H4 (cell line): ENCODE results near the gene MICA. TPM values are rescaled to one million over a fixed set of nuclear protein-coding genes. Genes with fewer than 3 reads are reported as not detected.
"Not testable (repeated sequence)": the region's sequence is repeated elsewhere in the genome, so short reads cannot be mapped to it uniquely, and the experiment has no call there.

Source experiments
- DNase-seq: peaks from one replicate; pipeline ENCODE4 v3.0.0-alpha.2; 2015; ENCODE audit warnings: low spot score
- total RNA-seq: library from RNA; depleted of rRNA; stranded (reverse); fragments of >200 nt; shearing (Covaris generic); gene quantifications from 2 replicates; pipeline ENCODE4 v1.2.3, GENCODE V29; 2014

The MICA gene
- total RNA-seq, 1 experiment from 2014 or later: 65.8 TPM

DNA sequence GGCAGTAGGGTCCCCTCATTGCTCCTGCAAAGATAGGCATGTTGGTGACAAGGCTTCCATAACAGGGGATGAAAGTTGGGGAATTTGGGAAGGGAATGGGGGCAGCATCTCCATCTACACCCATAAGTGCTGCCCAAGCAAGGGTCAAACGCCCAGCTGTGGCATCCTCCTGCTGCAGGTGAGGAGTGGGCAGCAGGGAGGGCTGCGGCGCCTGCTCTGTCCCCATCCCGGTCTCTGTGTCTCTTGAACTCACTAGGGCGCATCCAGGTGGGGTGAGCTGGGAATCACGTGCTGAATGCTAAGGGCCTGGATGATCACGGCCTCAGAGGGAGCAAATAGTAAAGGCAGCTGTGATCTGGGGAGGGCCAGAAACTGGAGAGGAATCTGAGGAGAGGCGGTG is 9.1 kb downstream of the MICA start:
- DNase-seq: no peak

DNA sequence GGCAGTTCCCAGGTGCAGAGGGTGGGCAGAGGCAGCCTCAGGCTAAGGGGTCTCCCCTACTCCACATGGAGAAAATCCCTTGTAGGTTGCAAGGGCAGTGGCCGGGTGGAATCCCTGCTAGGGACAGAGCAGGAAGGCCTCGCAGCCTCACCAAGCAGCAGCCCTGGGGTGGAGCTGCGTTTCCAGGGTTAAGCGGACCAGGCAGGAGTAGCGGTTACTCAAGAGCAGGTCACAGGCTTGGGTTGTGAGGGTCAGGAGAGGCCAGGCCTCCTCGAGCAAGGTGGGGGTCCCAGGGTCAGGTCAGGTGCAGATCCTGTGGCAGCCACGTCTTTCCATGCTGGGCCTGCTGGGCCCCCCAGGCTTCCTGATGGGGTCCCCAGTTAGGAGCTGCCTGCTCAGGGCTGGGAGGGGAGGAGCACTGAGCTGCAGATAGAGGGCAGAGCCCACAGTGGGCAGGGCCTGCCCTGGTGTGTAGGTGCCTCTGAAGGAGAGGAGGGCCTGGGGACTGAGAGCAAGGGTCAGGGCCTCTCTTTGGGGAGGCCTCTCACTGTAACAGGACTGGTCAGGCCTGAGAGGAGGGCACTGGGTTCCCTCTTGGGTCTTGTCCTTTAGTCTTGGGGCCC is 10.9 kb downstream of the MICA start:
- not testable (repeated sequence) for DNase-seq

DNA sequence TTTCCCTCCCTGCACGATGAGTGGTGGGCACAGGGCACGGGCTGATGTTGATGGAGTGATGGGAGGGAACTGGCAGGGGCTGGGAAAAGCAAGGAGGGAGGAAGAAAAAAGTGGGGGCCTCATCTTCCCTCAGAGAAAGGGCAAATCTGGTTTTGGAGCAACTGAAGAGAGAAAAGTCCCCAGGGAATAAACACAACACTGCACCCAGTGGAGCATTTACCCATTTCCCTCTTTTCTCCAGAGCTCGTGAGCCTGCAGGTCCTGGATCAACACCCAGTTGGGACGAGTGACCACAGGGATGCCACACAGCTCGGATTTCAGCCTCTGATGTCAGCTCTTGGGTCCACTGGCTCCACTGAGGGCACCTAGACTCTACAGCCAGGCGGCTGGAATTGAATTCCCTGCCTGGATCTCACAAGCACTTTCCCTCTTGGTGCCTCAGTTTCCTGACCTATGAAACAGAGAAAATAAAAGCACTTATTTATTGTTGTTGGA is 11.4 kb downstream of the MICA start:
- DNase-seq: no peak

DNA sequence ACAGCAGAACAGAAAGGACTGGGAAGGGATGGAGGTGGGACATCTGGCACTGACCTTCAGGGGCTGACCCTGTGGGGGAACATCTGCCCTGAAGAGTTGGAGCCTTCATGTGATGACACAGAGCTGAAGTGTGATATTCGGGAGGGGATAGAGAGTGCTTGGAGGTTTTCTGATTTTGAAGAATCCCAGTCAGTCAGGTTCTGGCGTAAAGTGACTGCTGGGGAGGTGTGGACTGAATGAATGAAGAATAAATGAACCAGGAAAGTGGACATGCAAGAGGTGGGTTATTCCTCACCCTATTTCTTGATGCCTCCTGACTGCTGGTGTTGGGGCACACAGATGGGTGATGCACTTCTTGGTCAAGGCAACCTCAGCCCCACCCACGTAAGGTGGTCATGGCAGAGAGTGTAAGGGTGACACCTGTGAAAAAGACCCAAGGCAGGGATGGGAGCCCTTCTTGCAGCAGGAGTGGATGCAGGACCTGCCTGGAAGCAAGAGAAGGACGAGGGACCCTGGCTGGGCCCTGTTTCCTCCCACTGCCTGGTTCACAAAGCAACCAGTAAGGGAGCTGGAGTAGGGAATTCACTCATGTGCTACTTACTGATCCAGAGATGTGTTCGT is 13.1 kb downstream of the MICA start:
- no peak for DNase-seq

DNA sequence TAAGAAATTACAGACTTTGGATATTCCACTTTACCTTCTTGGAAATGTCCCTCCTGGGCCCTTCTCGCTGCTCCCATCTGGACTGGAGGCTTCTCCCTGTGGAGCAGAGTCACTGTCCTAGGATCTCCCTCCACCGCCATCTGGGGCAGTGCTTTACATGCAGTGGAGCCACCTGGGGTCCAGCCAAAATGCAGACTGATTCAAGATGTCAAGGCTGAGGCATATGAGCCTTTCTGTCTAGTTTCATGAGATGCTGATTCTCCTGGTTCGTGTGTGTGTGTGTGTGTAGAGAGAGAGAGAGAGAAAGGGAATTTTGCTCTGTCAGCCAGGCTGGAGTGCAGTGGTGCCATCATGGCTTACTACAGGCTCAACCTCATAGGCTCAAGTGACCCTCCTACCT is 14.9 kb downstream of the MICA start:
- DNase-seq: no peak

DNA sequence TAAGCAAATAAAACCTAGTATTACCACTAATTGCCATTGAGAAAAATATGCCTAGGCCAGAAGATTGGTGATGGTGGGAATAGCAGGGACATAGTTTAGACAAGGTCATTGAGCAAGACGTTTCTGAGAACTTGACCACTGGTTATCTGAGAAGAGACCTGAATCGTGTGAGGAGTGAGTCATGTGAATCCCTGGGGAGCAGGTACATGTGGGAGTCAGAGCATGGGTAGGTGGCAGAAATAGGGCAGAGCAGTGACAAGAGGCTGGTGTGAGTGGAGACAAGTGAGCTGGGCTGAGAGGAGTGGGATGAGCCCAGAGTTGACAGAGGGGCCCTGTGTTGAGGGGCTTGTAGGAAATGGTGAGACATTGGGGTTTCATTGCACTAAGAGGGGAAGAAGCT is 16.4 kb downstream of the MICA start:
- DNase-seq: no peak

DNA sequence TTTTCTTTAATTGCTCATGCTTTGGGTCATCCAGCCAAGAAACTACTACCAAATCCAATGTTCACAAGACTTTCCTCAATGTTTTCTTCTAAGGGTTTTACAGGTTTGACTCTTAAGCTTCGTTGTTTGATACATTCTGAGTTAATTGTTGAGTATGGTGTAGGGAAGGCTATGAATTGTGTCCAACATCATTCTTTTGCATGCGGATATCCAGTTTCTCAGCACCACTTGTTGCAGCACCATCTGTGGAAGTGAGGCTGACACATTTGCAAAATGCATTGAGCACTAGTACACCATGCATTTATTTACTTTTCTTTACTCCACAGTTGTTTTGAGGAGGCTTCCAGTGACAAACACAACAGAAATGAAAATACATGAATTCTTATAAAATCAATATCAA is 17.2 kb downstream of the MICA start:
- no peak for DNase-seq

DNA sequence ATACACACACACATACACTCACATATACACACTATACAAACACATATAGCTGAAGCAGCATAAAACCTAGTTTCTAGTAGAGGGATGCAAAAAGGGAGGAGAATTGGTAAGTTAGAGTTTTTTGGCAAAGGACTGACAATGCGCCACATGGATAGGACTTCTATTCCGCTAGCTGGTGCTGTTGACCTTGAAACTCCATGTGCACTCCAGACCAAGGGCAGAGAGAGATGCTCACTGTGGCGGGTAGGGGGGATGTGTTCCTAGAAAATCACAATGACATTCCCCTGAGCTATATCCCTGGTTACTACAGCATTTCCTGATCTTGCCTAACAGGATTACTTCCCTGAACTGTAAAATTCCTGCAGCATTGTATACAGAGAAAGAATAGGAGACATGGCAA is 19.2 kb downstream of the MICA start:
- no peak for DNase-seq

DNA sequence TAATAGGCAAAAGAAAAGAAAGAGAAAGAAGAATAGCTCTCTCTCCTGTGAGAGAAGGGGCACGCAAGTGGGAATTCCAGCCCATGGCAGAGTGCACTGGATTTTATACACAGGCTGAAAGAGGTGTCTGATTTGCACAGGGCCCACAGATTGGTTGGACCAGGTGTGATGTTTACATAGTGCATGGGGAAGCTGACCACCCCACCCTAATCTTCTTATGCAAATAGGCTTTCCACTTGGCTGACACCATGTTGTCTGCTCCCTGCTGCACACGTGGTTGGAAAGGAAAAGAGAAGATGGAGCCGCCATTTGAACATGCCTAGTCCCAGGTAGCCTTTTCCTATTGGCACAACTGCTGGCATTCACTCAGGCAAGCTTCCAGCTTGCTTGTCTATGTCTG is 20.2 kb downstream of the MICA start:
- DNase-seq: no peak

DNA sequence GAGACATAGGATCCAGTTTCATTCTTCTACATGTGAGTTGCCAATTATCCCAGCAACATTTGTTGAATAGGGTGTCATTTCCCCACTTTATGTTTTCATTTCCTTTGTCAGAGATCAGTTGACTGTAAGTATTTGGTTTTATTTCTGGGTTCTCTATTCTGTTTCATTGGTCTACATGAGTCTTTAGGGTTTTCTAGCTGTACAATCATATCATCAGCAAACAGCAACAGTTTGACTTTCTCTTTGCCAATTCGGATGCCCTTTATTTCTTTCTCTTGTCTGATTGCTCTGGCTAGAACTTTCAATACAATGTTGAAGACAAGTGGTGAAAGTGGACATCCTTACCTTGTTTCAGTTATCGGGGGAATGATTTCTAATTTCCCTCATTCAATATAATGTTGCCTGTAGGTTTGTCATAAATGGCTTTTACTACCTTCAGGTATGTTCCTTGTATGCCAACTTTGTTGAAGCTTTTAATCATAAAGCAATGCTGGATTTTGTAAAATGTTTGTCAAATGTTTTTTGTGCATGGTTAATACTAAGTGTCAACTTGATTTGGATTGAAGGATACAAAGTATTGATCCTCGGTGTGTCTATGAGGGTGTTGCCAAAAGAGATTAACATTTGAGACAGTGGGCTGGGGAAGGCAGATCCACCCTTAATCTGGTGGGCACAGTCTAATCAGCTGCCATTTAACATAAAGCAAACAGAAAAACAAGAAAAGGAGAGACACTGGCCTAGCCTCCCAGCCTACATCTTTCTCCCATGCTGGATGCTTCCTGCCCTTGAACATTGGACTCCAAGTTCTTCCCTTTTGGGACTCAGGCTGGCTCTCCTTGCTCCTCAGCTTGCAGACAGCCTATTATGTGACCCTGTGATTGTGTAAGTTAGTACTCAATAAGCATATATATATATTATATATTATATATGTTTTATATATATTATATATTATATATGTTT is 23.3 kb downstream of the MICA start:
- no peak for DNase-seq

DNA sequence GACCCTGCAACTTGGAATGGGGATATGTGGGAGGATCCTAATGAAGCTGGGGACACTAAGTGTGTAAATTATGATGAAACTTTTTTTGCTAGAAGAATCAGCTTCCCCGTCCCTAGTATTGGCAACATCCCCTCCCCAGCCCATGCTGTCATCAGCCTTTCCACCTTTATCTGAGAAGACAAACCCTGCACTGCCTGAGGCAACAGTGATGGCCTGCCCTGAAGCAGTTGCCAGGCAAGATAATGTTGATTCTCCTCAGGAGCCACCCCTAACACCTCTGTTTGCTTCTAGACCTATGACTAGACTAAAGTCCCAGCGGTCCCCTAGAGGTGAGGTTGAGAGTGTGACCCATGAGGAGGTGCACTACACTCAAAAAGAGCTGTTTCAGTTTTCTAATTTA is 27.1 kb downstream of the MICA start:
- DNase-seq: no peak

DNA sequence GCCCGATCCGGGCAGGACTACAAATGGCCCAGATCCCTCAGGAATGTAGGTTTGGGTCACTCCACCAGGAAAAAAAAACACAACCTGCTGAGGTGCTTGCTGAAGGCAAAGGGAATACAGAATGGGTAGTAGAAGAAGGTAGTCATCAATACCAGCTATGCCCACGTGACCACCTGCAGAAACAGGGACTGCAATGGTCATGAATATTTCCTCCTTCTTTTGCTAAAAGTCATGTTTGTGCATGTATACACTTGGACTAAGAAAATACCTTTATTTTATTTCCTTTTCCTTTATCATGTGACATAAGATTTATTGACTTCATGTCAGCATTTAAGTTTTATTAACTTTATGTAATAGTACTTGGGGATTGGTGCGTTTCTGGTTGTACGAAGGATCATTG is 31.7 kb downstream of the MICA start:
- DNase-seq: not testable (repeated sequence)

DNA sequence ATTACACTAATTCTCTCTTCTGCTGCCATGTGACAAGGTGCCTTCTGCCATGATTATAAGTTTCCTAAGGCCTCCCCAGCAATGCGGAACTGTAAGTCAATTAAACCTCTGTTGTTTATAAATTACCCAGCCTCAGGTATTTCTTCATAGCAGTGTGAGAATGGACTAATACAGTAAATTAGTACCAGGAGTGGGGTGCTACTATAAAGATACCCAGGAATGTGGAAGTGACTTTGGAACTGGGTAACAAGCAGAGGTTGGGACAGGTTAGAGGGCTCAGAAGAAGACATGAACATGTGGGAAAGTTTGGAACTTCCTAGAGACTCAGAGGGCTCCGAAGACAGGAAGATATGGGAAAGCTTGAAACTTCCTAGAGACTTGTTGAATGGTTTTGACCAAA is 34.8 kb downstream of the MICA start:
- no peak for DNase-seq

DNA sequence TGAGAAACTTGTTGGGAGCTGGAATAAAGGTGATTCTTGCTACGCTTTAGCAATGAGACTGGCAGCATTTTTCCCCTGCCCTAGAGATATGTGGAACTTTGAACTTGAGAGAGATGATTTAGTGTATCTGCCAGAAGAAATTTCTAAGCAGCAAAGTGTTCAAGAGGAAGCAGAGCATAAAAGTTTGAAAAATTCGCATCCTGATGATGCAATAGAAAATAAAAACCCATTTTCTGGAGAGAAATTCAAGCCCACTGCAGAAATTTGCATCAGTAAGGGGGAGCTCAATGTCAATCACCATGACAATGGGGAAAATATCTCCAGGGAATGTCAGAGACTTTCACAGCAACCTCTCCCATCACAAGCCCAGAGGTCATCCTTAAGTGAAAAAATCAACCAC is 35.3 kb downstream of the MICA start:
- DNase-seq: no peak

DNA sequence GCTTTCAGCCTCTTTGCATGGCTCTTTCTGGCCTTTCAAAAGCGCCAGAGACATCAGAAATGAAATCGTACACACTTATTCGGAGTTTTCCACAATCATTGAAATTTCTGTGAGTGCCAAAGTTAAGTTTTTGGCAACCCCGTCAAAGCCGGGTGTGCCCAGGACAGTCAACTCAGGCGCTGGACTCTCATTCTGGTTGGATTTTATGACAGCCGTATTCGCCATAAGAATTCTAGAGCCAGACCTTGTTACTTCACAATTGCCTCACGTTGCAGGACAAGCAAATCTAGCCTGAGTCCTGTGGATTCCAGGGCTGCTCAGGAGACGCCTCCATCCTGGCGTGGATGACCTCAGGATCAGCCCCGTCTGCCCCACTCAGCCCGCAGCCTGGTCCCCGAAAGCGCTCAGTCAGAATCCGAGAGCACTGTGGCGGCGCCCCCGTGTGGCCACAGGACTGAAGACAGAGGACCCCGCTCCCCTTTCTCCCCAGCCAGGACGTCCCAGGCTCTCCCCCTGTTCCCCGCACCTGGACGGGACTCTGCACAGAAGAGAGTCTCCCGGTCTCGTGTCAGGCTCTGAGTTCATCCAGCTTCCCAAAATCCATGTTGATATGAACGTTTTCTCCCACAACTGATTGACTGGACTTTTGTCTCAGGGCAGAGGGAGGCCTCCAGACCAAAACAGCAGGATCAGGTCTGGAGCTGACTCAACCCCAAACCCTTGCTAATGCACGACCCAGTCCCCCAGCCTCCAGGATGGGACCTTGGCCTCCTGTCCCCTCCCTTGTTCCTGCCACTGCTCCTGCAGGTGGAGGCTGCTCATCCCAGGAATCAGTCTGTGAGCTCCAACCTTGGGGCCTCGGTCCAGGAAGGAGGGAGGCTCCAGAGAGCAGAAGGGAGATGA is 38.2 kb downstream of the MICA start:
- peak; percentile 46 for DNase-seq

DNA sequence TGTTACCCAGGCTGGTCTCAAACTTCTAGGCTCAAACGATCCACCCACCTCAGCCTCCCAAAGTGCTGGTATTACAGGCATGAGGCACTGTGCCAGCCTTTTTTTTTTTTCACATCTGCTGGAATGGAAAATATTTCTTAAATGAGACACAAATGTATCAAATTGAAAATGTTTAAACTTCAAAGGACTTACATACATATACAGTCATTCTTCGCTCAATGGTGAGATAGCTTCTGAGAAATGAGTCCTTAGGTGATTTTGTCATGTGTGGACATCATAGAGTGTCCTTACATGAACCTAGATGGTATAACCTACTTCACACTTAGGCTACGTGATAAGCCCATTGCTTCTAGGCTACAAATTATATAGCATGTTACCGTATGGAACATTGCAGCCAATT is 43.1 kb downstream of the MICA start:
- DNase-seq: no peak

DNA sequence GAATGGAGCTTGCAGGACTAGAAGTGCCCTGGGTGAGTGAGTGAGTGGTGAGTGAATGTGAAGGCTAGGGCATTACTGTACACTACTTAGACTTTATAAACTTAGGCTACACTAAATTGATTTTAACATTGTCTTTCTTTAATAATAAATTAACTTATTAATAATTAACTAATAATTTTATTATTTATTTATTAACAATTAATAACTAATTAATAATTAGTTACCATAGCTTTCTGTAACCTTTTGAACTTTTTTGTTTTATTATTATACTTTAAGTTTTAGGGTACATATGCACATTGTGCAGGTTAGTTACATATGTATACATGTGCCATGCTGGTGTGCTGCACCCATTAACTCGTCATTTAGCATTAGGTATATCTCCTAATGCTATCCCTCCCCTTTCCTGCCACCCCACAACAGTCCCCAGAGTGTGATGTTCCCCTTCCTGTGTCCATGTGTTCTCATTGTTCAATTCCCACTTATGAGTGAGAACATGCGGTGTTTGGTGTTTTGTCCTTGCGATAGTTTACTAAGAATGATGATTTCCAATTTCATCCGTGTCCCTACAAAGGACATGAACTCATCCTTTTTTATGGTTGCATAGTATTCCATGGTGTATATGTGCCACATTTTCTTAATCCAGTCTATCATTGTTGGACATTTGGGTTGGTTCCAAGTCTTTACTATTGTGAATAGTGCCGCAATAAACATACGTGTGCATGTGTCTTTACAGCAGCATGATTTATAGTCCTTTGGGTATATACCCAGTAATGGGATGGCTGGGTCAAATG is 43.8 kb downstream of the MICA start:
- not testable (repeated sequence) for DNase-seq

DNA sequence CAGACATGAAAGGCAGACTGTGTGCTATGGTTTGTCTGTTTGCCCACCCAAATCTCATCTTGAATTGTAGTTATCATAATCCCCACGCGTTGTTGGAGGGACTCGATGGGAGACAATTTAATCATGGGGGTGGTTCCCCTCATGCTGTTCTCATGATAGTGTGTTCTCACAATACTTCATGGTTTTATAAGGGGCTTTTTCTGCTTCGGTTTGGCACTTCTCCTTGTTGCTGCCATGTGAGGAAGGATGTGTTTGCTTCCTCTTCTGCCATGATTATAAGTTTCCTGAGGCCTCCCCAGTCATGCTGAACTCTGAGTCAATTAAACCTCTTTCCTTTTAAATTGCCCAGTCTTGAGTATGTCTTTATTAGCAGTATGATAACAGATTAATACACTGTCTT is 47.4 kb downstream of the MICA start:
- no peak for DNase-seq

DNA sequence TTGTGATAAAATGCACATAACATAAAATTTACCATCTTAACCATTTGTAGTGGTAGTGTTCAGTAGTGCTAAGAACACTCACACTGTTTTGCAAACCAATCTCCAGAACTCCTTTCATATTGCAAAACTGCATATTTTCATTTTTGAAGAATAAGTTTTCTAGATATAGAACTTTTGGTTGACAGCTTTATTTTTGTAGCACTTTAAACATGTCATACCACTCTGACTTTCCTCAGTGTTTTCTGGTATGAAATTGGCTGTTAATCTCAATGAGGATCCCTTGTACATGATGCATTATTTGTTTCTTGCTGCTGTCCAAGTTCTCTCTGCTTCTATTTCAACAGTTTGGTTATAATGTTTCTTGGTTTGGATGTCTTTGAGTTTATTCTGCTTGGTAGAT is 49.5 kb downstream of the MICA start:
- no peak for DNase-seq

DNA sequence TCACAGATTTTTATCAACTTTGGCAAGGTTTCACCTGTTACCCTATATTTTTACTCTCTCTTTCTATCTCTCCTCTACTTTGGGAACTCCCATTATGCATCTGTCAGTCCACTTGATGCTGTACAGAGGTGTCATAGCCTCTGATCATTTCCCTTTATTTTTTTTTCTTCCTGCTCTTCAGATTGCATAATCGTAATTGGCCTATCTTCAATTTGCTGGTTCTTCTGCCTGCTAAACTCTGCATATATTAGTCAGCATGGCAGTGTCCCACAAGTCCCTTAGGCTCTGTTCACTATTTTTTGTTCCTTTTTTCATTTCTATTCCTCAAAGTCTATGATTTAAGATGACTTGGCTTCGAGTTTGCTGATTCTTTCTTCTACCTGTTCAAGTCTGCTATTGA is 49.9 kb downstream of the MICA start:
- DNase-seq: no peak

DNA sequence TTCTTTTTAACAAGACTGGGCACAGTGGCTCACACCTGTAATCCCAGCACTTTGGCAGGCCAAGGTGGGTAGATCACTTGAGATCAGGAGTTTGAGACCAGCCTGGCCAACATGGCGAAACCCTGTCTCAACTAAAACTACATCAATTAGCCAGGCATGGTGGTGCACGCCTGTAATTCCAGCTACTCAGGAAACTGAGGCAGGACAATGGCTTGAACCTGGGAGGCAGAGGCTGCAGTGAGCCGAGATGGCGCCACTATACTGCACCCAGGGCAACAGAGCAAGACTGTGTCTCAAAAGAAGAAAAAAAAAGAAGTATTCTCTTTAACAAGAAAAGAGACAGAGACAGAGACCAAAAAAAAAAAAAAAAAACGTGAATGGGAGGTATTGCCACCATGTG is 56.5 kb downstream of the MICA start:
- not testable (repeated sequence) for DNase-seq
